ENCODE data around the gene IL17REL. TPM values are rescaled to one million over a fixed set of nuclear protein-coding genes. Genes with fewer than 3 reads are reported as not detected.
"Not testable (repeated sequence)": the region's sequence is repeated elsewhere in the genome, so short reads cannot be mapped to it uniquely, and the experiment has no call there.

IL17REL gene

GRCh38 chr22:49946612-49947295 is 65.8 kb downstream of the IL17REL start:
- Histone ChIP-seq H2BK120ac (ENCODE audit: low read depth, low read length) (no peak overlapping the region), H3K14ac (ENCODE audit: low read length) (no peak overlapping the region), H3K18ac (ENCODE audit: low read length) (peak overlapping the region; percentile 67), H3K4me1 (ENCODE audit: control insufficient read depth in 2 of 2, insufficient read depth in 1 of 2, low read depth in 1 of 2, low read length in 2 of 2) (peaks cover 19 to 33% of the 10 kb centered on the region in 2 donors), H3K9me3 (replicated peaks in 1 of 2; ENCODE audit: control insufficient read depth in 2 of 2, insufficient read depth in 1 of 2, low read depth in 1 of 2, low read length in 2 of 2) (no peaks in the 10 kb centered on the region), H3K79me1 (ENCODE audit: low read depth, low read length) (no peaks in the 10 kb centered on the region), H3K4me3 (ENCODE audit: low read length in 2 of 2) (no peak overlapping the region), H3K36me3 (replicated peaks in 1 of 2; ENCODE audit: control insufficient read depth in 2 of 2, insufficient read depth in 2 of 2, low read length in 2 of 2) (no peaks in the 10 kb centered on the region), H2AFZ (ENCODE audit: low read length) (peak overlapping the region; percentile 80), H3K27me3 (ENCODE audit: control insufficient read depth in 3 of 3, insufficient read depth in 3 of 3, low read depth in 1 of 3, low read length in 3 of 3) (no peaks in the 10 kb centered on the region), H3K9ac (ENCODE audit: low read depth, low read length, poor library complexity) (no peak overlapping the region), H2BK15ac (ENCODE audit: low read length) (peak overlapping the region; percentile 83), H3K4ac (ENCODE audit: low read length) (no peak overlapping the region), H2BK5ac (ENCODE audit: low read length) (no peak overlapping the region), H4K8ac (ENCODE audit: low read depth, low read length) (no peak overlapping the region), H2AK5ac (ENCODE audit: low read depth, low read length) (peak overlapping the region; percentile 97), H3K27ac (replicated peaks; ENCODE audit: low read length) (no peak overlapping the region), H3K4me2 (ENCODE audit: insufficient read depth, low read length, poor library complexity, severe bottlenecking) (no peak overlapping the region), H4K91ac (ENCODE audit: low read depth, low read length, poor library complexity) (no peak overlapping the region), H3K23ac (ENCODE audit: low read depth, low read length, poor library complexity) (peak overlapping the region; percentile 52), H2BK12ac (ENCODE audit: low read length) (peak overlapping the region; percentile 0)
- WGBS, 2 donors (ENCODE audit: extremely low coverage in 2 of 2, insufficient read length in 2 of 2, insufficient replicate concordance in 1 of 2), result no CpG with 5 or more reads among the region's 17 CpGs
- DNase-seq (ENCODE audit: low spot score), result no peak

GRCh38 chr22:49945042-49945794 is 67.3 kb downstream of the IL17REL start:
- not testable (repeated sequence) for H3K18ac ChIP-seq (ENCODE audit: low read length); H3K36me3 ChIP-seq (replicated peaks in 1 of 2; ENCODE audit: control insufficient read depth in 2 of 2, insufficient read depth in 2 of 2, low read length in 2 of 2); H3K27ac ChIP-seq (replicated peaks; ENCODE audit: low read length); H3K4ac ChIP-seq (ENCODE audit: low read length); DNase-seq (ENCODE audit: low spot score); H4K91ac ChIP-seq (ENCODE audit: low read depth, low read length, poor library complexity); H3K9me3 ChIP-seq (replicated peaks in 1 of 2; ENCODE audit: control insufficient read depth in 2 of 2, insufficient read depth in 1 of 2, low read depth in 1 of 2, low read length in 2 of 2); H2BK5ac ChIP-seq (ENCODE audit: low read length); H3K79me1 ChIP-seq (ENCODE audit: low read depth, low read length); H4K8ac ChIP-seq (ENCODE audit: low read depth, low read length); H2AK5ac ChIP-seq (ENCODE audit: low read depth, low read length); H3K14ac ChIP-seq (ENCODE audit: low read length); H3K4me2 ChIP-seq (ENCODE audit: insufficient read depth, low read length, poor library complexity, severe bottlenecking); H3K23ac ChIP-seq (ENCODE audit: low read depth, low read length, poor library complexity); H2BK12ac ChIP-seq (ENCODE audit: low read length); H3K9ac ChIP-seq (ENCODE audit: low read depth, low read length, poor library complexity); H3K27me3 ChIP-seq (ENCODE audit: control insufficient read depth in 3 of 3, insufficient read depth in 3 of 3, low read depth in 1 of 3, low read length in 3 of 3); H2BK120ac ChIP-seq (ENCODE audit: low read depth, low read length); H2BK15ac ChIP-seq (ENCODE audit: low read length); H3K4me3 ChIP-seq (ENCODE audit: low read length in 2 of 2)
- WGBS, 2 donors (ENCODE audit: extremely low coverage in 2 of 2, insufficient read length in 2 of 2, insufficient replicate concordance in 1 of 2), result no CpG with 5 or more reads among the region's 17 CpGs
- Histone ChIP-seq H3K4me1 (ENCODE audit: control insufficient read depth in 2 of 2, insufficient read depth in 1 of 2, low read depth in 1 of 2, low read length in 2 of 2) (peaks cover 8 to 21% of the 10 kb centered on the region in 2 donors), H2AFZ (ENCODE audit: low read length) (peak overlapping the region; percentile 48)

Small RNA genes lying within 50 kb of the gene (small RNA-seq; reads per million reads assigned to genes)
- gene MIR6821 (ENCODE audit: insufficient read depth), result not detected

All from neuronal stem cell (in vitro differentiated cells).